Endothelial cell of umbilical vein (primary cell): ENCODE results near the gene INPP5A. TPM values are rescaled to one million over a fixed set of nuclear protein-coding genes. Genes with fewer than 3 reads are reported as not detected.

Experiments
- BruUV-seq: library from RNA; stranded (reverse); fragments of 400-500 nt; replicated peaks from 2 replicates; lab custom pipeline; 2021; lab: Mats Ljungman, UMichigan
- CTCF ChIA-PET: fragments of 300-600, 350-600 bp; sonication (Branson Sonifier 250); formaldehyde crosslinking; loops from one replicate; lab custom pipeline; 2021; ENCODE audit warnings: antibody characterized with exemption, inconsistent platforms; lab: Charles Lee
- POLR2A ChIA-PET: fragments of 300-600, 350-600 bp; sonication (Branson Sonifier 250); formaldehyde crosslinking; loops from one replicate; lab custom pipeline; 2021; ENCODE audit warnings: antibody characterized with exemption, inconsistent platforms; lab: Charles Lee
- DNase-seq: peaks from one replicate; pipeline ENCODE4 v3.0.0-alpha.2; 2011; ENCODE audit warnings: low read depth, low spot score
- FAIRE-seq: peaks from 2 replicates; lab custom pipeline; 2011; peaks lifted over from hg19 to GRCh38; lab: Jason Lieb, UNC
- H2AFZ ChIP-seq: 2 replicates; pipeline ENCODE4 v1.6.0; 2012; ENCODE audit warnings: low read depth, low read length, control low read depth, inconsistent platforms
- H3K27ac ChIP-seq: 2 replicates; pipeline ENCODE4 v1.5.1; 2011; ENCODE audit warnings: low read depth, mild to moderate bottlenecking, control low read depth, low read length, moderate library complexity; ENCODE audit not compliant: insufficient read depth
- H3K27me3 ChIP-seq, 2 experiments: 2 replicates each; pipeline versions ENCODE4 v1.6.0 to v1.6.1; 2011; ENCODE audit warnings: low read length in 2 of 2, mixed read lengths in 1 of 2; ENCODE audit not compliant: control insufficient read depth in 2 of 2, insufficient read depth in 2 of 2
- H3K36me3 ChIP-seq, 2 experiments: 2 replicates in 1 of 2; 3 replicates in 1 of 2; pipeline ENCODE4 v1.5.1; 2011; ENCODE audit warnings: low read length in 2 of 2, mild to moderate bottlenecking in 1 of 2, moderate library complexity in 1 of 2; ENCODE audit not compliant: control insufficient read depth in 2 of 2, insufficient read depth in 2 of 2; ENCODE audit errors: extremely low read depth in 1 of 2
- H3K4me1 ChIP-seq: 3 replicates; pipeline ENCODE4 v1.5.1; 2011; ENCODE audit warnings: mild to moderate bottlenecking, low read length; ENCODE audit not compliant: control insufficient read depth, insufficient read depth; ENCODE audit errors: extremely low read depth
- H3K4me2 ChIP-seq: 2 replicates; pipeline ENCODE4 v1.6.1; 2011; ENCODE audit warnings: low read length, control low read depth, mixed read lengths; ENCODE audit not compliant: insufficient read depth
- H3K4me3 ChIP-seq, 3 experiments: fragments of 200-600 bp in 1 of 3; sonication (generic), shearing (Covaris generic) in 1 of 3; replicated peaks in 1 of 3; 2 replicates each; pipeline ENCODE4 v1.5.1; 2011 to 2016; ENCODE audit warnings: control low read depth in 3 of 3, low read length in 3 of 3, mild to moderate bottlenecking in 2 of 3, inconsistent platforms in 1 of 3, low read depth in 1 of 3, moderate library complexity in 1 of 3; ENCODE audit not compliant: insufficient read depth in 1 of 3
- H3K79me2 ChIP-seq: 2 replicates; pipeline ENCODE4 v1.6.0; 2012; ENCODE audit warnings: low read length, inconsistent platforms; ENCODE audit not compliant: control insufficient read depth, insufficient read depth
- H3K9ac ChIP-seq: replicated peaks from 2 replicates; pipeline ENCODE3; 2011; ENCODE audit warnings: low read length, control low read depth; ENCODE audit not compliant: insufficient read depth; ENCODE audit errors: extremely low read depth
- H3K9me1 ChIP-seq: replicated peaks from 3 replicates; pipeline ENCODE4 v1.6.0; 2011; ENCODE audit warnings: mild to moderate bottlenecking, low read length; ENCODE audit not compliant: control insufficient read depth, insufficient read depth; ENCODE audit errors: extremely low read depth
- H3K9me3 ChIP-seq: replicated peaks from 2 replicates; pipeline ENCODE4 v1.5.1; 2012; ENCODE audit warnings: low read length, inconsistent platforms; ENCODE audit not compliant: control insufficient read depth, insufficient read depth
- H4K20me1 ChIP-seq: replicated peaks from 2 replicates; pipeline ENCODE3; 2011; ENCODE audit warnings: mild to moderate bottlenecking, low read length; ENCODE audit not compliant: control insufficient read depth, insufficient read depth; ENCODE audit errors: extremely low read depth
- EZH2 ChIP-seq: IDR thresholded peaks from 2 replicates; pipeline ENCODE4 v1.6.1; 2012; ENCODE audit warnings: borderline replicate concordance, low read depth, mild to moderate bottlenecking, moderate library complexity, low read length, inconsistent platforms; ENCODE audit not compliant: severe bottlenecking
- FOS ChIP-seq: IDR thresholded peaks from 2 replicates; pipeline ENCODE4 v1.6.1; 2011; ENCODE audit warnings: mild to moderate bottlenecking, low read length, moderate library complexity, borderline replicate concordance; ENCODE audit not compliant: insufficient read depth
- GATA2 ChIP-seq: IDR thresholded peaks from 2 replicates; pipeline ENCODE4 v1.7.0; 2011; ENCODE audit warnings: low read depth, mild to moderate bottlenecking, moderate library complexity, mixed read lengths, low read length; ENCODE audit not compliant: insufficient read length, insufficient read depth
- JUN ChIP-seq: IDR thresholded peaks from 2 replicates; pipeline ENCODE4 v1.6.1; 2011; ENCODE audit warnings: borderline replicate concordance, low read depth; ENCODE audit not compliant: insufficient read length, insufficient read depth
- MYC ChIP-seq: IDR thresholded peaks from one replicate; pipeline ENCODE4 v1.6.1; 2011; ENCODE audit warnings: mild to moderate bottlenecking, low read depth, low read length
- POLR2A ChIP-seq: IDR thresholded peaks from 2 replicates; pipeline ENCODE4 v1.6.1; 2012; ENCODE audit warnings: low read depth, mild to moderate bottlenecking, control low read depth, low read length
- POLR2AphosphoS5 ChIP-seq: IDR thresholded peaks from 2 replicates; pipeline ENCODE4 v1.6.1; 2012; ENCODE audit warnings: low read depth, mild to moderate bottlenecking, control low read depth, low read length, moderate library complexity; ENCODE audit not compliant: insufficient read depth
- dilution Hi-C: fragments of 300-500 bp; cut with MboI; formaldehyde crosslinking; loops from one replicate; pipeline ENCODE4 v1.15.0; 2019; ENCODE audit warnings: low sequenced_read_pairs; ENCODE audit not compliant: extremely low pct_ligation_motif_present
- intact Hi-C: fragments of 100-400 bp; cut with micrococcal nuclease; formaldehyde crosslinking; loops from one replicate; pipeline ENCODE4 v1.10.0; 2022
- polyA plus RNA-seq, 4 experiments: library from polyadenylated mRNA; depleted of rRNA in 3 of 4; stranded (reverse) in 3 of 4; unstranded in 1 of 4; fragments of >200 nt; gene quantifications; 2 replicates each; pipeline versions ENCODE4 v1.2.1 to v1.2.3, GENCODE V29; 2011 to 2012; ENCODE audit warnings: missing spikeins in 1 of 4
- total RNA-seq: library from RNA; stranded (reverse); gene quantifications from 2 replicates; pipeline ENCODE4 v1.2.3, GENCODE V29; 2021
- TF ChIP-seq, protein P1 (sequence below), 2 donors: IDR thresholded peaks; 1 replicate in 1 of 2; 2 replicates in 1 of 2; pipeline ENCODE4 v1.5.1; 2011; ENCODE audit warnings: low read length in 2 of 2, mild to moderate bottlenecking in 2 of 2, moderate library complexity in 2 of 2, control low read depth in 1 of 2, inconsistent platforms in 1 of 2, low read depth in 1 of 2; ENCODE audit not compliant: insufficient read depth in 1 of 2; ENCODE audit errors: extremely low read depth in 1 of 2
- TF ChIP-seq, protein P2 (sequence below): IDR thresholded peaks from 2 replicates; pipeline ENCODE4 v1.6.1; 2011; ENCODE audit not compliant: insufficient read depth, insufficient read length

INPP5A gene
- total and polyA plus RNA-seq, 2 donors (not counting 3 experiments of a cell fraction or from before 2014, with no cell fraction given) = 22.9 to 33.2 TPM

DNA sequence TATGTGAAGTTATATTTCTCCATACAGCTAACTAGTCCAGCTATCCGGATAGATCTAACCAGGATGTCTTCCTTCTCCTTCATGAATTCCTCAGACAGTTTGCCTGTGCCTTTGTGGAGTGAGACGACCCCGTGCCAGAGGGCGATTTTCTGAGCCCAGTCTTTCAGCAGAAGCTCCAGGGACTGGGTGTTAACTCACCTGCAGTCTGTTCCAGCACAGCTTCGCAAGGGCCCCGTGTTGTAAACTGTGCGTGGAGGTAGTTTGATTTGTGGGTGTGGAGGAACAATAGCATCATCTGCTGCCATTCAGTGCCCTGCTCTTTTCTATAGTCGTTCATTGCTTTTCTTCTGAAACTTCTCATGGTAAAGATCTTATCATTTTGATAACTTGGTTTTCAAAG lies 103.8 kb downstream of the INPP5A start:
- BruUV-seq = no TSS peak
- POLR2A ChIA-PET = no interaction called here
- no peaks in the 10 kb centered on the region for H3K79me2 ChIP-seq

More for the DNA sequence above, 103.8 kb downstream of the INPP5A start:
- no peak overlapping the region for H3K4me2 ChIP-seq
- TF ChIP-seq POLR2AphosphoS5 (no peak), FOS (no peak), MYC (no peak), POLR2A (no peak), EZH2 (no peak), JUN (no peak), GATA2 (no peak)
- TF ChIP-seq, protein P1, sequence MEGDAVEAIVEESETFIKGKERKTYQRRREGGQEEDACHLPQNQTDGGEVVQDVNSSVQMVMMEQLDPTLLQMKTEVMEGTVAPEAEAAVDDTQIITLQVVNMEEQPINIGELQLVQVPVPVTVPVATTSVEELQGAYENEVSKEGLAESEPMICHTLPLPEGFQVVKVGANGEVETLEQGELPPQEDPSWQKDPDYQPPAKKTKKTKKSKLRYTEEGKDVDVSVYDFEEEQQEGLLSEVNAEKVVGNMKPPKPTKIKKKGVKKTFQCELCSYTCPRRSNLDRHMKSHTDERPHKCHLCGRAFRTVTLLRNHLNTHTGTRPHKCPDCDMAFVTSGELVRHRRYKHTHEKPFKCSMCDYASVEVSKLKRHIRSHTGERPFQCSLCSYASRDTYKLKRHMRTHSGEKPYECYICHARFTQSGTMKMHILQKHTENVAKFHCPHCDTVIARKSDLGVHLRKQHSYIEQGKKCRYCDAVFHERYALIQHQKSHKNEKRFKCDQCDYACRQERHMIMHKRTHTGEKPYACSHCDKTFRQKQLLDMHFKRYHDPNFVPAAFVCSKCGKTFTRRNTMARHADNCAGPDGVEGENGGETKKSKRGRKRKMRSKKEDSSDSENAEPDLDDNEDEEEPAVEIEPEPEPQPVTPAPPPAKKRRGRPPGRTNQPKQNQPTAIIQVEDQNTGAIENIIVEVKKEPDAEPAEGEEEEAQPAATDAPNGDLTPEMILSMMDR (IDR thresholded peaks at IDR 0.05; ENCODE audit: extremely low read depth in 1 of 2, insufficient read depth in 1 of 2, low read depth in 1 of 2, low read length in 2 of 2) = no peak
- TF ChIP-seq, protein P2, sequence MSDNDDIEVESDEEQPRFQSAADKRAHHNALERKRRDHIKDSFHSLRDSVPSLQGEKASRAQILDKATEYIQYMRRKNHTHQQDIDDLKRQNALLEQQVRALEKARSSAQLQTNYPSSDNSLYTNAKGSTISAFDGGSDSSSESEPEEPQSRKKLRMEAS = no peak
- no peaks in the 10 kb centered on the region for H3K36me3 ChIP-seq
- H3K4me3 ChIP-seq = no peak overlapping the region
- H3K4me1 ChIP-seq = peaks cover 2% of the 10 kb centered on the region
- H2AFZ ChIP-seq = no peak overlapping the region
- H4K20me1 ChIP-seq = no peaks in the 10 kb centered on the region
- no peaks in the 10 kb centered on the region for H3K9me1 ChIP-seq
- no peak overlapping the region for H3K9ac ChIP-seq
- intact Hi-C loops = no loop called here
- H3K9me3 ChIP-seq = no peaks in the 10 kb centered on the region
- DNase-seq = no peak
- dilution Hi-C loops = no loop called here
- no peak for FAIRE-seq
- CTCF ChIA-PET = interaction anchor here (1.1 kb wide), 1 partner anchor 128 kb away, joined by 3 read pairs; no protein-coding TSS in a partner anchor
- H3K27me3 ChIP-seq = no peaks in the 10 kb centered on the region
- no peak overlapping the region for H3K27ac ChIP-seq
